IPS-NIHi7 (cell line): ENCODE results near the gene MAGEA2B.
"Not testable (repeated sequence)": the region's sequence is repeated elsewhere in the genome, so short reads cannot be mapped to it uniquely, and the experiment has no call there.

ENCODE experiments used
- DNase-seq: peaks from one replicate; pipeline ENCODE4 v3.0.0; 2012; ENCODE audit warnings: mixed read lengths; ENCODE audit errors: extremely low spot score

The MAGEA2B gene

DNA sequence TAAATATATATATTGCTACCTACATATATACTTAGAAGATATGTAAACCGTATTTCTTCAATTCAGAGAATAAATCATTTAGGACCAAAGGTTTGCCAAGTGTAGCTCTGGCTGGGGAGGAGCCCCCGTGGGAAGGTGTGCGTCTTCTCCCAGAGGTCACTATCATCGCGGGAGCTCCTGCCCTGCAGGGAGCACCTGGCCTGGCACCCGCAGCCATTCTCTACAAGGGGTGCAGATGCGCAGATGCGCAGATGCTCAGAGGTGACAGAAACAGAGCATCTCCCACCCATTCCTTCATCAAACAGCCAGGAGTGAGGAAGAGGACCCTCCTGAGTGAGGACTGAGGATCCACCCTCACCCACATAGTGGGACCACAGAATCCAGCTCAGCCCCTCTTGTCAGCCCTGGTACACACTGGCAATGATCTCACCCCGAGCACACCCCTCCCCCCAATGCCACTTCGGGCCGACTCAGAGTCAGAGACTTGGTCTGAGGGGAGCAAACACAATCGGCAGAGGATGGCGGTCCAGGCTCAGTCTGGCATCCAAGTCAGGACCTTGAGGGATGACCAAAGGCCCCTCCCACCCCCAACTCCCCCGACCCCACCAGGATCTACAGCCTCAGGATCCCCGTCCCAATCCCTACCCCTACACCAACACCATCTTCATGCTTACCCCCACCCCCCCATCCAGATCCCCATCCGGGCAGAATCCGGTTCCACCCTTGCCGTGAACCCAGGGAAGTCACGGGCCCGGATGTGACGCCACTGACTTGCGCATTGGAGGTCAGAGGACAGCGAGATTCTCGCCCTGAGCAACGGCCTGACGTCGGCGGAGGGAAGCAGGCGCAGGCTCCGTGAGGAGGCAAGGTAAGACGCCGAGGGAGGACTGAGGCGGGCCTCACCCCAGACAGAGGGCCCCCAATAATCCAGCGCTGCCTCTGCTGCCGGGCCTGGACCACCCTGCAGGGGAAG is at the start of gene MAGEA2B:
Gene MAGEA2B (plus strand): TSS at position 814 of the 973 bp plus-strand sequence. CDS start 2,479 bp downstream, outside the sequence.
- DNase-seq, result not testable (repeated sequence)

DNA sequence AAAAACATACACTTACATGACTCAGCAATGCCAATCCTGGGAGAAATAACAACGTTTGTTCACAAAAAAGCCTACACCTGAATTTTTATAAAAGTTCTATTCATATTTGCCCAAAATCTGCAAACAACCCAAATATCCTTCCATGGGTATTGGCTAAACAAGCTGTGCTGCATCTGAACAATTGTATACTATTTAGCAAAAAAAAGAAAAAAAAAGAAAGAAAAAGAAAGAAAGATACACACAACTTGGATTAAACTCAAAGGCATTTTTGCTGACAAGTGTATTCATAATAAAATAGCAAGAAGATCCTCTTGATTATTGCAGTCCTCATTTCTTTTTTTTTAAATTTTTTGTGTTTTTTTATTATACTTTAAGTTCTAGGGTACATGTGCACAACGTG is 40.3 kb upstream of the MAGEA2B start:
- DNase-seq, result no peak

GRCh38 chrX:152674652-152675051 is 39.8 kb upstream of the MAGEA2B start:
- DNase-seq, result not testable (repeated sequence)

DNA sequence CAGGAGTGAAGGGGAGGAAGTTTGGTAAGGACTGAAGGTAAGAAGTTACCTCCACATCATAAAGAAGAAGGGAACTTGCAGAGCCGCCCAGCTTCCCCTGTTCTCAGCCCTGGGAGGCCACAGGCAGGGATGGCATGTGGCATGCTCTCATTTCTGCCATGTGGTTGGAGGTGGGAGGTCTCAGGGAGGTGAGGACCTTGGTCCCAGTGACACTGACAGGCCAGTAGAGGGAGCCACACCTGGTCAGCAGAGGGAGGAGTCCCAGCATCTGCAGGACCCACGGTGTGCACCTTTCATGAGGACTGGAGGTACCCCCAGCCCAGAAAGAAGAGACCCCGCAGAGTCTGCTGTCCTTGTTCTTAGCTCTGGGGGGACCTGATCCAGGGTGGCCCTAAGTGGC is 33.4 kb upstream of the MAGEA2B start:
- DNase-seq, result not testable (repeated sequence)

DNA sequence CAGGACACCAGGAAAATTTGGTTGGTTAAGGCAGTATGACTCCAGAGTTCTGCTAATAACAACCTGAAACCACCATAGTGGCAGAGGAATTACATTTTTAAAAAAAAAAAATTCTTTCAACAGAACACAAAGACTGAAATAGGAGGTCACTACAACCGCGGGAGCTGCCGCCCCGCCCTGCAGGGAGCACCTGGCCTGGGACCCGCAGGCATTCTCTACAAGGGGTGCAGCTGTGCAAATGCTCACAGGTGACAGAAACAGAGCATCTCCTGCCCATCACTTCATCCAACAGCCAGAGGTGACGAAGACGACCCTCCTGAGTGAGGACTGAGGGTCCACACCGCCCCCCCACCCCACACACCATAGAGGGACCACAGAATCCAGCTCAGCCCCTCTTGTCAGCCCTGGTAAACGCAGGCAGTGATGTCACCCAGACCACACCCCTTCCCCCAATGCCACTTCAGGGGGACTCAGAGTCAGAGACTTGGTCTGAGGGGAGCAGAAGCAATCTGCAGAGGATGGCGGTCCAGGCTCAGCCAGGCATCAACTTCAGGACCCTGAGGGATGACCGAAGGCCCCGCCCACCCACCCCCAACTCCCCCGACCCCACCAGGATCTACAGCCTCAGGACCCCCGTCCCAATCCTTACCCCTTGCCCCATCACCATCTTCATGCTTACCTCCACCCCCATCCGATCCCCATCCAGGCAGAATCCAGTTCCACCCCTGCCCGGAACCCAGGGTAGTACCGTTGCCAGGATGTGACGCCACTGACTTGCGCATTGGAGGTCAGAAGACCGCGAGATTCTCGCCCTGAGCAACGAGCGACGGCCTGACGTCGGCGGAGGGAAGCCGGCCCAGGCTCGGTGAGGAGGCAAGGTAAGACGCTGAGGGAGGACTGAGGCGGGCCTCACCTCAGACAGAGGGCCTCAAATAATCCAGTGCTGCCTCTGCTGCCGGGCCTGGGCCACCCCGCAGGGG is 16.2 kb upstream of the MAGEA2B start, which contains the start of gene MAGEA3:
Gene MAGEA3 (plus strand): TSS at position 843 of the 980 bp plus-strand sequence. CDS start 2,039 bp downstream, outside the sequence.
- DNase-seq, result not testable (repeated sequence)

DNA sequence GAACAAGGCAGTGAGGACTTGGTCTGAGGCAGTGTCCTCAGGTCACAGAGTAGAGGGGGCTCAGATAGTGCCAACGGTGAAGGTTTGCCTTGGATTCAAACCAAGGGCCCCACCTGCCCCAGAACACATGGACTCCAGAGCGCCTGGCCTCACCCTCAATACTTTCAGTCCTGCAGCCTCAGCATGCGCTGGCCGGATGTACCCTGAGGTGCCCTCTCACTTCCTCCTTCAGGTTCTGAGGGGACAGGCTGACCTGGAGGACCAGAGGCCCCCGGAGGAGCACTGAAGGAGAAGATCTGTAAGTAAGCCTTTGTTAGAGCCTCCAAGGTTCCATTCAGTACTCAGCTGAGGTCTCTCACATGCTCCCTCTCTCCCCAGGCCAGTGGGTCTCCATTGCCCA is 14.0 kb upstream of the MAGEA2B start:
- not testable (repeated sequence) for DNase-seq

DNA sequence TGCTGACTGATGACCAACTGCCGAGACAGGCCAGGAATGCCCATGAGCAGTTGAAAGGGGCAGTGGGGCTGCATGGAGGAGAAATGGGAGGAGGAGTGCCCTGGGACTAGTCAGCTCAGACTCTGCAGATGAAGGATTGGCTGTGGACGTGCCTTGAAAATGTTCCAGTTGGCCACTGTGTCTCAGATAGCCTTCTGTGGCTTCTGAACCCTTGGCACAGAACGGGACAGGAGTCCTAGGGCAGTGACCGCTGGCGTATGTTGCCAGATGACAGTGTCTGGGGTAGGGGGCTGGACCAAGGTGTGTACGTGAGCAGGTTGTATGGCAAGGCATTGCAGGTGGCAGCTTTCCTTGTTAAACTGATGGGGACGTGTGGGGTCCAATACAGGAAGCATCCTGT is 7.9 kb upstream of the MAGEA2B start:
- not testable (repeated sequence) for DNase-seq

GRCh38 chrX:152709173-152709572 is 5.3 kb upstream of the MAGEA2B start, which contains the start of gene CSAG2:
TSS of gene CSAG2 (minus strand) at chrX:152709273. CDS start at chrX:152709112, 161 bp downstream.
- not testable (repeated sequence) for DNase-seq

DNA sequence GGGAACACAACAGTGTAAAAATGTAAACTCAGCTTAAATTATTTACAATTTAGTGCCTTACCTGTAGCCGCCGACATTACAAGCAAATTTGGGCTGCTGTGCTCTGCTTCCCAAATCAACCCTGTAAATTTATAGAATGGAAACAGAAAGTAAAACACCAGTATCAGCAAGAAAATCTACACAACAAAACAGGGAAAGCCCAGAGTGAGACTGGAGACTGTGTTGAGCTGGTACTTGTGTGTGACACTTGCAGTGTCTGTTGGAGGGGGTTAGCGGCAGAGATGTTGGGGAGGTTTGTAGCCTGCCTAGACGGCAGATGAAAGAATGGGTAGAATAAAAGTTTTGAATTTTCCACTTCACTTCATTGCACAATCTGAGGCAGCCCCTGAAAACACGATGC is 1.2 kb upstream of the MAGEA2B start:
- not testable (repeated sequence) for DNase-seq

- DNase-seq, result no peak
Observed at GRCh38 chrX:152725409-152725808, 11.0 kb downstream of the MAGEA2B start.

DNA sequence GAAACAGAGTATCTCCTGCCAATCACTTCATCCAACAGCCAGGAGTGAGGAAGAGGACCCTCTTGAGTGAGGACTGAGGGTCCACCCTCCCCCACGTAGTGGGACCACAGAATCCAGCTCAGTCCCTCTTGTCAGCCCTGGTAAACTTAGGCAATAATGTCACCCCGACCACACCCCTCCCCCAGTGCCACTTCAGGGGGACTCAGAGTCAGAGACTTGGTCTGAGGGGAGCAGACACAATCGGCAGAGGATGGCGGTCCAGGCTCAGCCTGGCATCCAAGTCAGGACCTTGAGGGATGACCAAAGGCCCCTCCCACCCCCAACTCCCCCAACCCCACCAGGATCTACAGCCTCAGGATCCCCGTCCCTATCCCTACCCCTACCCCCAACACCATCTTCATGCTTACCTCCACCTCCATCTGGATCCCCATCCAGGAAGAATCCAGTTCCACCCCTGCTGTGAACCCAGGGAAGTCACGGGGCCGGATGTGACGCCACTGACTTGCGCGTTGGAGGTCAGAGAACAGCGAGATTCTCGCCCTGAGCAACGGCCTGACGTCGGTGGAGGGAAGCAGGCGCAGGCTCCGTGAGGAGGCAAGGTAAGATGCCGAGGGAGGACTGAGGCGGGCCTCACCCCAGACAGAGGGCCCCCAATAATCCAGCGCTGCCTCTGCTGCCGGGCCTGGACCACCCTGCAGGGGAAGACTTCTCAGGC is 19.0 kb downstream of the MAGEA2B start, which contains the start of the genes CSAG1 and MAGEA12:
Gene CSAG1 (minus strand): TSS at position 461 of the 715 bp plus-strand sequence. CDS start 1,261 bp downstream, outside the sequence.
Gene MAGEA12 (plus strand): TSS at position 497 of the 715 bp plus-strand sequence. CDS start 2,405 bp downstream, outside the sequence.
- no peak for DNase-seq

DNA sequence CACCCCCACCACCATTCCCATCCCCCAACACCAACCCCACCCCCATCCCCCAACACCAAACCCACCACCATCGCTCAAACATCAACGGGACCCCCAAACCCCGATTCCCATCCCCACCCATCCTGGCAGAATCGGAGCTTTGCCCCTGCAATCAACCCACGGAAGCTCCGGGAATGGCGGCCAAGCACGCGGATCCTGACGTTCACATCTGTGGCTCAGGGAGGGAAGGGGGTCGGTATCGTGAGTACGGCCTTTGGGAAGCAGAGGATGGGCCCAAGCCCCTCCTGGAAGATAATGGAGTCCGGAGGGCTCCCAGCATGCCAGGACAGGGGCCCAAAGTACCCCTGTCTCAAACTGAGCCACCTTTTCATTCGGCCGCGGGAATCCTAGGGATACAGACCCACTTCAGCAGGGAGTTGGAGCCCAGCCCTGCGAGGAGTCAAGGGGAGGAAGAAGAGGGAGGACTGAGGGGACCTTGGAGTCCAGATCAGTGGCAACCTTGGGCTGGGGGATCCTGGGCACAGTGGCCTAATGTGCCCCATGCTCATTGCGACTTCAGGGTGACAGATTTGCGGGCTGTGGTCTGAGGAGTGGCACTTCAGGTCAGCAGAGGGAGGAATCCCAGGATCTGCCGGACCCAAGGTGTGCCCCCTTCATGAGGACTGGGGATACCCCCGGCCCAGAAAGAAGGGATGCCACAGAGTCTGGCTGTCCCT is 19.9 kb downstream of the MAGEA2B start:
- DNase-seq, result not testable (repeated sequence)

DNA sequence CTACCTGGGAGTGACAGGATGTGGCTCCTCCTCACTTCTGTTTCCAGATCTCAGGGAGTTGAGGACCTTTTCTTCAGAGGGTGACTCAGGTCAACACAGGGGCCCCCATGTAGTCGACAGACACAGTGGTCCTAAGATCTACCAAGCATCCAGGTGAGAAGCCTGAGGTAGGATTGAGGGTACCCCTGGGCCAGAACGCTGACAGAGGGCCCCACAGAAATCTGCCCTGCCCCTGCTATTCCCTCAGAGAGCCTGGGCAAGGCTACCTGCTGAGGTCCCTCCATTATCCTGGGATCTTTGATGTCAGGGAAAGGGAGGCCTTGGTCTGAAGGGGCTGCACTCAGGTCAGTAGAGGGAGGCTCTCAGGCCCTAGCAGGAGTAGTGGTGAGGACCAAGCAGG is 20.7 kb downstream of the MAGEA2B start:
- DNase-seq, result no peak

- no peak for DNase-seq
Observed at GRCh38 chrX:152735860-152736511, 21.6 kb downstream of the MAGEA2B start.

DNA sequence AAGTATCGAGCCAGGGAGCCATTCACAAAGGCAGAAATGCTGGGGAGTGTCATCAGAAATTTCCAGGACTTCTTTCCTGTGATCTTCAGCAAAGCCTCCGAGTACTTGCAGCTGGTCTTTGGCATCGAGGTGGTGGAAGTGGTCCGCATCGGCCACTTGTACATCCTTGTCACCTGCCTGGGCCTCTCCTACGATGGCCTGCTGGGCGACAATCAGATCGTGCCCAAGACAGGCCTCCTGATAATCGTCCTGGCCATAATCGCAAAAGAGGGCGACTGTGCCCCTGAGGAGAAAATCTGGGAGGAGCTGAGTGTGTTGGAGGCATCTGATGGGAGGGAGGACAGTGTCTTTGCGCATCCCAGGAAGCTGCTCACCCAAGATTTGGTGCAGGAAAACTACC is 22.1 kb downstream of the MAGEA2B start:
- not testable (repeated sequence) for DNase-seq

- DNase-seq, result no peak
Observed at GRCh38 chrX:152738560-152738959, 24.1 kb downstream of the MAGEA2B start.

DNA sequence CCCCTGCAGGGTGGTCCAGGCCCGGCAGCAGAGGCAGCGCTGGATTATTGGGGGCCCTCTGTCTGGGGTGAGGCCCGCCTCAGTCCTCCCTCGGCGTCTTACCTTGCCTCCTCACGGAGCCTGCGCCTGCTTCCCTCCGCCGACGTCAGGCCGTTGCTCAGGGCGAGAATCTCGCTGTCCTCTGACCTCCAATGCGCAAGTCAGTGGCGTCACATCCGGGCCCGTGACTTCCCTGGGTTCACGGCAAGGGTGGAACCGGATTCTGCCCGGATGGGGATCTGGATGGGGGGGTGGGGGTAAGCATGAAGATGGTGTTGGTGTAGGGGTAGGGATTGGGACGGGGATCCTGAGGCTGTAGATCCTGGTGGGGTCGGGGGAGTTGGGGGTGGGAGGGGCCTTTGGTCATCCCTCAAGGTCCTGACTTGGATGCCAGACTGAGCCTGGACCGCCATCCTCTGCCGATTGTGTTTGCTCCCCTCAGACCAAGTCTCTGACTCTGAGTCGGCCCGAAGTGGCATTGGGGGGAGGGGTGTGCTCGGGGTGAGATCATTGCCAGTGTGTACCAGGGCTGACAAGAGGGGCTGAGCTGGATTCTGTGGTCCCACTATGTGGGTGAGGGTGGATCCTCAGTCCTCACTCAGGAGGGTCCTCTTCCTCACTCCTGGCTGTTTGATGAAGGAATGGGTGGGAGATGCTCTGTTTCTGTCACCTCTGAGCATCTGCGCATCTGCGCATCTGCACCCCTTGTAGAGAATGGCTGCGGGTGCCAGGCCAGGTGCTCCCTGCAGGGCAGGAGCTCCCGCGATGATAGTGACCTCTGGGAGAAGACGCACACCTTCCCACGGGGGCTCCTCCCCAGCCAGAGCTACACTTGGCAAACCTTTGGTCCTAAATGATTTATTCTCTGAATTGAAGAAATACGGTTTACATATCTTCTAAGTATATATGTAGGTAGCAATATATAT is 39.5 kb downstream of the MAGEA2B start, which contains the start of gene MAGEA2:
Gene MAGEA2 (minus strand): TSS at position 157 of the 965 bp plus-strand sequence. CDS start 2,479 bp downstream, outside the sequence.
- DNase-seq, result not testable (repeated sequence)

DNA sequence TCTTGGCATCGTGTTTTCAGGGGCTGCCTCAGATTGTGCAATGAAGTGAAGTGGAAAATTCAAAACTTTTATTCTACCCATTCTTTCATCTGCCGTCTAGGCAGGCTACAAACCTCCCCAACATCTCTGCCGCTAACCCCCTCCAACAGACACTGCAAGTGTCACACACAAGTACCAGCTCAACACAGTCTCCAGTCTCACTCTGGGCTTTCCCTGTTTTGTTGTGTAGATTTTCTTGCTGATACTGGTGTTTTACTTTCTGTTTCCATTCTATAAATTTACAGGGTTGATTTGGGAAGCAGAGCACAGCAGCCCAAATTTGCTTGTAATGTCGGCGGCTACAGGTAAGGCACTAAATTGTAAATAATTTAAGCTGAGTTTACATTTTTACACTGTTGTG is 40.4 kb downstream of the MAGEA2B start:
- not testable (repeated sequence) for DNase-seq
